Measurements from ENCODE around the gene AFF2. TPM values are rescaled to one million over a fixed set of nuclear protein-coding genes. Genes with fewer than 3 reads are reported as not detected.

The AFF2 gene
- total and polyA plus RNA-seq, 3 donors from 2014 or later, result 4.7 to 28.1 (median 21.3) TPM

DNA sequence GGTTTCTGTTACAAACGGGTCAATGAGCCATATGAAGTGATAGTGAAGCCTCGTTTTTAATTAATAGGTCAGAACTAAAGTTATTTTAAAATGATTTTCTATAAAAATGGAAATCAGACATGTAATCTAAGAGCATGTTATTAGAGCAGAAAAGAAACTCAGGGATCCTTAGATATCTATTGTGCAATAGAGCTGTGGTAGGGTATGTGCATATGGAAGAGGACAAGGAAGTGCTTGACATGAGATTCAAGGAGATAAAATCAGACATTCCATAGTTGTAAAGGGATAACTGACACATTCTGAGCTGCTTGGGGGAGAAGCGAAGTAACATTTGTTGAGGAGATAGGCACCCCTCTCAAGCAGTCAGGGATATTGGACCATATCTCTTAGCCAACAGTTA is 143.0 kb downstream of the AFF2 start:
- WGBS, 2 donors, result 80 to 90% methylated on average over 3 of the region's 3 CpGs
- no peak overlapping the region for H3K27ac ChIP-seq
- DNase-seq, result no peak
- H3K4me1 ChIP-seq, result no peaks in the 10 kb centered on the region
- H3K9me3 ChIP-seq, result no peaks in the 10 kb centered on the region
- no peaks in the 10 kb centered on the region for H3K27me3 ChIP-seq
- intact Hi-C loops (cut with DNase I; ENCODE audit: low total_unique reads), result no loop called here
- TF ChIP-seq POLR2A (IDR thresholded peaks at IDR 0.05), result no peak
- TF ChIP-seq, protein P1, sequence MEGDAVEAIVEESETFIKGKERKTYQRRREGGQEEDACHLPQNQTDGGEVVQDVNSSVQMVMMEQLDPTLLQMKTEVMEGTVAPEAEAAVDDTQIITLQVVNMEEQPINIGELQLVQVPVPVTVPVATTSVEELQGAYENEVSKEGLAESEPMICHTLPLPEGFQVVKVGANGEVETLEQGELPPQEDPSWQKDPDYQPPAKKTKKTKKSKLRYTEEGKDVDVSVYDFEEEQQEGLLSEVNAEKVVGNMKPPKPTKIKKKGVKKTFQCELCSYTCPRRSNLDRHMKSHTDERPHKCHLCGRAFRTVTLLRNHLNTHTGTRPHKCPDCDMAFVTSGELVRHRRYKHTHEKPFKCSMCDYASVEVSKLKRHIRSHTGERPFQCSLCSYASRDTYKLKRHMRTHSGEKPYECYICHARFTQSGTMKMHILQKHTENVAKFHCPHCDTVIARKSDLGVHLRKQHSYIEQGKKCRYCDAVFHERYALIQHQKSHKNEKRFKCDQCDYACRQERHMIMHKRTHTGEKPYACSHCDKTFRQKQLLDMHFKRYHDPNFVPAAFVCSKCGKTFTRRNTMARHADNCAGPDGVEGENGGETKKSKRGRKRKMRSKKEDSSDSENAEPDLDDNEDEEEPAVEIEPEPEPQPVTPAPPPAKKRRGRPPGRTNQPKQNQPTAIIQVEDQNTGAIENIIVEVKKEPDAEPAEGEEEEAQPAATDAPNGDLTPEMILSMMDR (IDR thresholded peaks at IDR 0.05), result no peak
- no peak overlapping the region for H3K4me3 ChIP-seq
- H3K36me3 ChIP-seq (ENCODE audit: low read depth, missing control alignments), result no peaks in the 10 kb centered on the region

DNA sequence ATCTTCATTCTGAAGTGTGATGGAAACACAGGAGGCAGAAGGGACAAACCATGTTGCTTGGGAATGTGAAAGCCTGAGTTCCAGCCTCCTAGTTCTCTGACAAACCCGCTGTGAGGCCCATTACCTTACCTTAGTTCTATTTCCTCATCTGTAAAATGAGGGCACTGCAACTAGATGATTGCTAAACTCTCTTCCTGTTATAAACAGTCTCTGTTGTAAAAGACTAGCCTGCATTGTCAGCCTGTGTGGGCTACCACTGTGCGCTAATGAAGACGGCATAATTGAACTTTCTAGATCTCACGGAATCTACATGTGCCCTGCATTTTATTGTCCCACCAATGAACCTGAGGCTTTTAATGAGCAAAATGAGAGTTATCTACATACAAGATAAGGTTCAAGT is 147.2 kb downstream of the AFF2 start:
- no peaks in the 10 kb centered on the region for H3K9me3 ChIP-seq
- 86 to 95% methylated on average over 3 to 4 of the region's 4 CpGs for WGBS, 2 donors
- intact Hi-C loops (cut with DNase I; ENCODE audit: low total_unique reads), result no loop called here
- TF ChIP-seq, protein P1 (IDR thresholded peaks at IDR 0.05), result no peak
- no peak for TF ChIP-seq POLR2A (IDR thresholded peaks at IDR 0.05)
- H3K4me3 ChIP-seq, result no peak overlapping the region
- H3K27me3 ChIP-seq, result no peaks in the 10 kb centered on the region
- H3K4me1 ChIP-seq, result no peaks in the 10 kb centered on the region
- DNase-seq, result no peak
- no peak overlapping the region for H3K27ac ChIP-seq
- H3K36me3 ChIP-seq (ENCODE audit: low read depth, missing control alignments), result no peaks in the 10 kb centered on the region

DNA sequence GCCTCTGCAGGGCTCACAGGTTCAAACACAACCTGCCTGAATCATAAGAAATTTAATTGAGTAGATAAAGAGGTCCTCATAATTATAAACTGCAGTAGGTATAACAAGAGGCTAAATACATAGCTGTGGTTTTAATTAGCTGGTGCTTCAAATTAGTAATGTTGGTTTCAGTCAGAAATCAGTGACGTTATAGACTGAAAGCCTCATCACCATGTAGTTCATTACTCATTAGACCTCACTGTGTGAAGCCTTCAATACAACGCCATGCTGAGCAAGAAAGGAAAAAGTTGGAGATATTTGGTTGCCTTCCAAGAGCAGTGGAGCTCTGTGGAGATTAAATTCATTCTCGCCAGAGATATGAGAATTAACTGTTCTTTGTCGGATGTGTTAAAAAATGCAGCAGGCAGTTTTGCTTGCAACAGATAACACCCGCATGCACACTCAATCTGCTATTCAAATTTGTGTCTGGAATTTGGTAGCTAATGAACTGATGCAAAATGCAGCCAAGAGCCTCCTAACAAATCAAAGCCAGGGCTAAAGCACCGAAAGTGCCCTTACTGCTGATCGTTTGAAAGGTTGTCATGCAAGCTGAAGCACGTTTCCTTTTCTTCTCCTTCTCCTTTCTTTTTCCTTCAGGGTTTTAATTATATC is 148.9 kb downstream of the AFF2 start:
- no peak for DNase-seq

DNA sequence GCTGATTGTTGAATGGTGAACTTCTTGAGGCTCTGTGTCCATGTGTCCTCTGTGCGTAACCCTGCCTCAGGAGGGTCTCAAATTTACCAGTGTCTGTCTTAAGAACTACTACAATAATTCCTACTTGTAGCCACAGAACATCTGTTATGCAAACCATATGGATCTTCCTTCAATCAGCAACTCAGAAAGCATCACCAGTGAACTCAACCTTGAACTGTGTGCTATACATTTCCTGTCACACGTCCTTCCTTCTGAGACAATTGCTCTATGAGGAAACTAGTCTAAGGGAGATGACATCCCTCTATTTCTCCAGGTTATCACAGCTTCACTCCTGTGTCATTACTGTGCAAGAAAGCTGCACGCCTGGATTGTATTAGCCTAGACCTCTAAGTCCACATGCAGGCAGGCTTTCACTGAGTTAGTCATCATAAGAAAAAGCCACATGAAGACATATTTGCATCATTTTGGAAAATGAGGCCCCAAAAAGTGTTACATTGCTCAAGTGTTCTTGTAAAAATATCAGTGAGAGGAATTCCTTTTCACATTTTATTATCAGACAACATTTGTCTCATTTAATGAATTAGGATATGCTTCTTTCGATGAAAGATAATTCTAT is 157.8 kb downstream of the AFF2 start:
- intact Hi-C loops (cut with DNase I; ENCODE audit: low total_unique reads), result no loop called here
- no peaks in the 10 kb centered on the region for H3K36me3 ChIP-seq (ENCODE audit: low read depth, missing control alignments)
- H3K4me3 ChIP-seq, result no peak overlapping the region
- 84 to 85% methylated on average over 4 of the region's 4 CpGs for WGBS, 2 donors
- TF ChIP-seq, protein P1 (IDR thresholded peaks at IDR 0.05), result no peak
- TF ChIP-seq POLR2A (IDR thresholded peaks at IDR 0.05), result no peak
- no peaks in the 10 kb centered on the region for H3K9me3 ChIP-seq
- H3K4me1 ChIP-seq, result no peaks in the 10 kb centered on the region
- no peak for DNase-seq
- H3K27ac ChIP-seq, result no peak overlapping the region
- no peaks in the 10 kb centered on the region for H3K27me3 ChIP-seq

More for the DNA sequence above, 148.9 kb downstream of the AFF2 start:
- Histone ChIP-seq H3K4me3 (no peak overlapping the region), H3K27me3 (no peaks in the 10 kb centered on the region), H3K36me3 (ENCODE audit: low read depth, missing control alignments) (no peaks in the 10 kb centered on the region), H3K4me1 (no peaks in the 10 kb centered on the region), H3K9me3 (no peaks in the 10 kb centered on the region), H3K27ac (no peak overlapping the region)
- TF ChIP-seq, protein P1 (IDR thresholded peaks at IDR 0.05), result no peak
- TF ChIP-seq POLR2A (IDR thresholded peaks at IDR 0.05), result no peak
- intact Hi-C loops (cut with DNase I; ENCODE audit: low total_unique reads), result no loop called here
- 31 to 45% methylated on average over 7 to 8 of the region's 8 CpGs for WGBS, 2 donors

DNA sequence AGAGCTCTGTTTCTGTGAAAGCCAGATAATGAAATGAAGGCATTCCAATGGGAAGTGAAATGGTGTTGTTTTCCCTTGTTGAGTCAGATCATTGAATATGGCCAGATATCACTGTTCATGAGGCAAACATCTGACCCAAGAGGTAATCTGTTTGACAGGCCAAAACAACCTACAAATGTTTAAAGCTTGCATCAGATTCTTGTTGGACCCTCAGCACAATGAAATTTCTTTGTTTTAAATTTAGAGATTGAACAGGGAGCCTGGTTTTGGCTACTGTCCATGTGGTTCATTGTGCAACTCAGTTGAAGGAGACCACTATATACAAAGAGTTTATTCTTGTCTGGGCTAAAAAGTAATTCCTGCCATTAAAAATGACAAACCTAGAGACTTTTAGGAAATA is 159.1 kb downstream of the AFF2 start:
- H3K4me1 ChIP-seq, result no peaks in the 10 kb centered on the region
- H3K9me3 ChIP-seq, result no peaks in the 10 kb centered on the region
- H3K27ac ChIP-seq, result no peak overlapping the region
- no peak overlapping the region for H3K4me3 ChIP-seq
- intact Hi-C loops (cut with DNase I; ENCODE audit: low total_unique reads), result no loop called here
- H3K27me3 ChIP-seq, result no peaks in the 10 kb centered on the region
- DNase-seq, result no peak
- no peaks in the 10 kb centered on the region for H3K36me3 ChIP-seq (ENCODE audit: low read depth, missing control alignments)
- TF ChIP-seq, protein P1 (IDR thresholded peaks at IDR 0.05), result no peak
- TF ChIP-seq POLR2A (IDR thresholded peaks at IDR 0.05), result no peak

Measured in testis (tissue), 3 donors.